H1 (cell line): ENCODE measurements around the gene ACACB. TPM values are rescaled to one million over a fixed set of nuclear protein-coding genes. Genes with fewer than 3 reads are reported as not detected.

ENCODE experiments used
- CTCF ChIA-PET: fragments of 300-600 bp; sonication (Branson Sonifier 250); formaldehyde crosslinking; loops from one replicate; lab custom pipeline; 2021; ENCODE audit not compliant: partially characterized antibody; lab: Charles Lee
- POLR2A ChIA-PET: fragments of 300-600 bp; sonication (Branson Sonifier 250); formaldehyde crosslinking; loops from one replicate; lab custom pipeline; 2021; ENCODE audit warnings: inconsistent platforms; ENCODE audit not compliant: partially characterized antibody; lab: Charles Lee
- DNase-seq, 2 experiments: peaks; one replicate each; pipeline versions ENCODE4 v3.0.0 to v3.0.0-alpha.2; 2010 to 2022; ENCODE audit warnings: low spot score in 2 of 2, low read depth in 1 of 2, mixed read lengths in 1 of 2
- FAIRE-seq: peaks from 2 replicates; lab custom pipeline; 2011; peaks lifted over from hg19 to GRCh38; lab: Jason Lieb, UNC
- H2AFZ ChIP-seq: 2 replicates; pipeline ENCODE4 v1.8.1; 2012; ENCODE audit warnings: low read length, inconsistent platforms
- H2AK5ac ChIP-seq: 2 replicates; pipeline ENCODE4 v1.6.1; 2013; ENCODE audit warnings: low read depth, low read length
- H2BK120ac ChIP-seq: replicated peaks from 2 replicates; pipeline ENCODE3; 2013; ENCODE audit warnings: low read depth, low read length, inconsistent platforms
- H2BK12ac ChIP-seq: 2 replicates; pipeline ENCODE4 v1.6.1; 2013; ENCODE audit warnings: low read depth, low read length
- H2BK15ac ChIP-seq: 2 replicates; pipeline ENCODE4 v1.6.1; 2013; ENCODE audit warnings: low read length
- H2BK20ac ChIP-seq: 2 replicates; pipeline ENCODE4 v1.6.1; 2013; ENCODE audit warnings: low read length
- H2BK5ac ChIP-seq: 2 replicates; pipeline ENCODE4 v1.6.1; 2013; ENCODE audit warnings: low read depth, low read length
- H3K14ac ChIP-seq: 2 replicates; pipeline ENCODE4 v1.6.1; 2013; ENCODE audit warnings: inconsistent platforms; ENCODE audit not compliant: insufficient read length
- H3K18ac ChIP-seq: 2 replicates; pipeline ENCODE4 v1.6.1; 2013; ENCODE audit warnings: low read length; ENCODE audit errors: extremely low read depth
- H3K23ac ChIP-seq: 2 replicates; pipeline ENCODE4 v1.6.1; 2013; ENCODE audit warnings: inconsistent platforms; ENCODE audit not compliant: insufficient read length
- H3K23me2 ChIP-seq: 2 replicates; pipeline ENCODE4 v1.6.1; 2013; ENCODE audit warnings: low read depth, low read length
- H3K27ac ChIP-seq: 2 replicates; pipeline ENCODE4 v1.6.1; 2011; ENCODE audit warnings: low read depth, low read length, inconsistent platforms
- H3K27me3 ChIP-seq, 4 experiments: replicated peaks in 1 of 4; 1 replicate in 1 of 4; 2 replicates in 3 of 4; pipeline versions ENCODE4 v1.6.1 to v1.8.1; 2011 to 2013; ENCODE audit warnings: low read length in 3 of 4, mild to moderate bottlenecking in 3 of 4, inconsistent platforms in 2 of 4, mixed read lengths in 2 of 4, moderate library complexity in 1 of 4; ENCODE audit not compliant: control insufficient read depth in 3 of 4, insufficient read depth in 3 of 4; ENCODE audit errors: extremely low read depth in 1 of 4
- H3K36me3 ChIP-seq, 4 experiments: 2 replicates each; pipeline versions ENCODE4 v1.6.1 to v1.8.1; 2011 to 2013; ENCODE audit warnings: mild to moderate bottlenecking in 4 of 4, low read length in 3 of 4, moderate library complexity in 2 of 4, control low read depth in 1 of 4, inconsistent platforms in 1 of 4; ENCODE audit not compliant: insufficient read depth in 4 of 4, control insufficient read depth in 2 of 4
- H3K4ac ChIP-seq: replicated peaks from 2 replicates; pipeline ENCODE3; 2013; ENCODE audit warnings: low read length, low read depth, mixed read lengths, inconsistent platforms; ENCODE audit not compliant: insufficient read length
- H3K4me1 ChIP-seq, 4 experiments: replicated peaks in 1 of 4; 1 replicate in 1 of 4; 2 replicates in 3 of 4; pipeline versions ENCODE4 v1.6.1 to v1.8.1; 2011 to 2013; ENCODE audit warnings: low read length in 3 of 4, inconsistent platforms in 2 of 4, mixed read lengths in 1 of 4; ENCODE audit not compliant: insufficient read depth in 4 of 4, control insufficient read depth in 3 of 4
- H3K4me2 ChIP-seq, 2 experiments: 2 replicates each; pipeline versions ENCODE4 v1.6.1 to v1.8.1; 2011 to 2013; ENCODE audit warnings: low read depth in 2 of 2, low read length in 2 of 2, control low read depth in 1 of 2, inconsistent platforms in 1 of 2, mild to moderate bottlenecking in 1 of 2; ENCODE audit not compliant: insufficient read depth in 1 of 2
- H3K4me3 ChIP-seq, 4 experiments: fragments of 200-600, 300-600 bp in 1 of 4; sonication (generic), shearing (Covaris generic), sonication (Bioruptor Twin) in 1 of 4; 2 replicates each; pipeline versions ENCODE4 v1.5.1 to v1.8.1; 2011 to 2016; ENCODE audit warnings: low read length in 4 of 4, low read depth in 3 of 4, control low read depth in 2 of 4, inconsistent platforms in 2 of 4, mild to moderate bottlenecking in 2 of 4, mixed read lengths in 1 of 4, moderate library complexity in 1 of 4; ENCODE audit not compliant: insufficient read depth in 2 of 4; ENCODE audit errors: extremely low read depth in 1 of 4
- H3K56ac ChIP-seq: replicated peaks from 2 replicates; pipeline ENCODE3; 2013; ENCODE audit warnings: low read depth, mild to moderate bottlenecking, mixed read lengths, low read length, inconsistent platforms; ENCODE audit not compliant: insufficient read length
- H3K79me1 ChIP-seq: 2 replicates; pipeline ENCODE4 v1.6.1; 2013; ENCODE audit warnings: low read depth, low read length, control low read depth
- H3K79me2 ChIP-seq, 2 experiments: 2 replicates each; pipeline versions ENCODE4 v1.6.1 to v1.8.1; 2012 to 2013; ENCODE audit warnings: low read length in 2 of 2, mild to moderate bottlenecking in 2 of 2, inconsistent platforms in 1 of 2; ENCODE audit not compliant: insufficient read depth in 2 of 2, control insufficient read depth in 1 of 2
- H3K9ac ChIP-seq, 4 experiments: replicated peaks in 1 of 4; 1 replicate in 1 of 4; 2 replicates in 3 of 4; pipeline versions ENCODE4 v1.6.1 to v1.8.1; 2011 to 2013; ENCODE audit warnings: low read depth in 3 of 4, low read length in 3 of 4, control low read depth in 2 of 4, mild to moderate bottlenecking in 2 of 4, moderate library complexity in 2 of 4, inconsistent platforms in 1 of 4; ENCODE audit errors: extremely low read depth in 1 of 4
- H3K9me3 ChIP-seq, 2 experiments: 2 replicates each; pipeline versions ENCODE4 v1.6.1 to v1.8.1; 2012 to 2013; ENCODE audit warnings: mild to moderate bottlenecking in 2 of 2, moderate library complexity in 2 of 2, control low read depth in 1 of 2, inconsistent platforms in 1 of 2, low read depth in 1 of 2, low read length in 1 of 2, mixed read lengths in 1 of 2; ENCODE audit not compliant: insufficient read depth in 2 of 2
- H4K20me1 ChIP-seq, 2 experiments: replicated peaks in 1 of 2; 2 replicates each; pipeline versions ENCODE3 to v1.8.1; 2011 to 2013; ENCODE audit warnings: inconsistent platforms in 2 of 2, low read length in 2 of 2, mild to moderate bottlenecking in 1 of 2; ENCODE audit not compliant: insufficient read depth in 2 of 2, control insufficient read depth in 1 of 2
- H4K5ac ChIP-seq: 2 replicates; pipeline ENCODE4 v1.6.1; 2013; ENCODE audit warnings: low read length, low read depth, mixed read lengths, inconsistent platforms; ENCODE audit not compliant: insufficient read length
- H4K8ac ChIP-seq: 2 replicates; pipeline ENCODE4 v1.8.0; 2013; ENCODE audit warnings: mild to moderate bottlenecking, moderate library complexity, low read length, inconsistent platforms; ENCODE audit not compliant: insufficient read depth; ENCODE audit errors: extremely low read depth
- H4K91ac ChIP-seq: replicated peaks from 2 replicates; pipeline ENCODE3; 2013; ENCODE audit warnings: low read length, mixed read lengths, inconsistent platforms; ENCODE audit not compliant: insufficient read length
- ATF3 ChIP-seq: IDR thresholded peaks from 2 replicates; pipeline ENCODE4 v1.6.1; 2011; ENCODE audit warnings: low read depth, mild to moderate bottlenecking, low read length; ENCODE audit not compliant: insufficient read depth
- BACH1 ChIP-seq: IDR thresholded peaks from 2 replicates; pipeline ENCODE4 v1.6.1; 2012; ENCODE audit warnings: low read length, improper control_type of control experiment
- BCL11A ChIP-seq, 2 experiments: IDR thresholded peaks; one replicate each; pipeline ENCODE4 v1.6.1; 2011; ENCODE audit warnings: low read depth in 2 of 2, low read length in 2 of 2, mild to moderate bottlenecking in 2 of 2
- CEBPB ChIP-seq: IDR thresholded peaks from 2 replicates; pipeline ENCODE4 v1.6.1; 2012; ENCODE audit warnings: low read depth, low read length
- EZH2 ChIP-seq: fragments of 200-600 bp; sonication (generic); IDR thresholded peaks from 2 replicates; pipeline ENCODE4 v1.7.1; 2012; ENCODE audit warnings: low read depth, mild to moderate bottlenecking, moderate library complexity, low read length, inconsistent platforms; ENCODE audit not compliant: severe bottlenecking
- GABPA ChIP-seq: IDR thresholded peaks from 2 replicates; pipeline ENCODE4 v1.6.1; 2011; ENCODE audit warnings: mild to moderate bottlenecking, low read length, moderate library complexity, borderline replicate concordance; ENCODE audit not compliant: insufficient read depth
- HDAC6 ChIP-seq: IDR thresholded peaks from one replicate; pipeline ENCODE4 v1.7.1; 2012; ENCODE audit warnings: low read depth, mild to moderate bottlenecking, inconsistent platforms, low read length, moderate library complexity
- KDM4A ChIP-seq: IDR thresholded peaks from one replicate; pipeline ENCODE4 v1.7.1; 2012; ENCODE audit warnings: low read depth, mild to moderate bottlenecking, moderate library complexity, low read length, inconsistent platforms; ENCODE audit not compliant: severe bottlenecking
- NRF1 ChIP-seq: IDR thresholded peaks from 2 replicates; pipeline ENCODE4 v1.6.1; 2011; ENCODE audit warnings: mild to moderate bottlenecking, low read depth, low read length, improper control_type of control experiment
- RXRA ChIP-seq: IDR thresholded peaks from 2 replicates; pipeline ENCODE4 v1.6.1; 2011; ENCODE audit warnings: low read depth, mild to moderate bottlenecking, low read length, moderate library complexity; ENCODE audit not compliant: insufficient read depth
- SIN3A ChIP-seq, 2 experiments: IDR thresholded peaks in 1 of 2; conservative IDR thresholded peaks in 1 of 2; 2 replicates each; pipeline ENCODE4 v1.6.1; 2011 to 2012; ENCODE audit warnings: low read length in 2 of 2, improper control_type of control experiment in 1 of 2, low read depth in 1 of 2, mild to moderate bottlenecking in 1 of 2
- TBP ChIP-seq: IDR thresholded peaks from 2 replicates; pipeline ENCODE4 v1.6.1; 2011; ENCODE audit warnings: low read depth, low read length, improper control_type of control experiment
- WGBS, 2 experiments: shearing (Covaris generic) in 1 of 2; methylation state at CpG; one replicate each; pipeline versions ENCODE4 v1.1.6 to v1.1.7; 2013 to 2015; ENCODE audit warnings: low lambda C conversion rate in 2 of 2, mixed read lengths in 2 of 2, inconsistent platforms in 1 of 2, low coverage in 1 of 2, missing lambda C conversion rate in 1 of 2; ENCODE audit not compliant: insufficient replicate concordance in 2 of 2, insufficient coverage in 1 of 2, insufficient read length in 1 of 2; ENCODE audit errors: extremely low coverage in 1 of 2, missing lambda C conversion rate in 1 of 2; 5-methylcytosine and 5-hydroxymethylcytosine counted together
- polyA plus RNA-seq, 7 experiments: library from polyadenylated mRNA; depleted of rRNA in 3 of 7; stranded (reverse) in 5 of 7; unstranded in 2 of 7; fragments of >200 nt in 5 of 7; fragments of 200-250 nt in 2 of 7; gene quantifications; 1 replicate in 5 of 7; 2 replicates in 1 of 7; 4 replicates in 1 of 7; pipeline versions ENCODE4 v1.2.1 to v1.2.3, GENCODE V29; 2011 to 2013; ENCODE audit warnings: missing spikeins in 2 of 7, mixed read lengths in 2 of 7
- total RNA-seq: library from RNA; stranded (reverse); fragmentation: NEBNext Ultra II Directional; extraction: Animal tissue kit (Norgen Biotek cat#: 25700); gene quantifications from 2 replicates; pipeline ENCODE4 v1.2.1, GENCODE V29; 2021

Gene ACACB
- total and polyA plus RNA-seq, 2 of the 8 experiments (the other 6 are each of a cell fraction or from before 2014, with no cell fraction given): 5.8 to 15.3 TPM

- no peaks in the 10 kb centered on the region for H3K23me2 ChIP-seq
- FAIRE-seq (no peak), DNase-seq (no peak)
- no peak overlapping the region for H2BK120ac ChIP-seq
- no peak overlapping the region for H3K4me2 ChIP-seq
- ChIA-PET POLR2A (no interaction called here), CTCF (interaction anchor here (0.5 to 5.3 kb wide), 6 partner anchors 10 to 711 kb away, joined by 3 to 22 read pairs (median 4); no protein-coding TSS in a partner anchor)
- no peak overlapping the region for H2AK5ac ChIP-seq
- no peaks in the 10 kb centered on the region for H3K4me1 ChIP-seq
- no peak overlapping the region for H3K18ac ChIP-seq
- H4K8ac ChIP-seq: no peak overlapping the region
- peaks cover 0 to 14% (median 4%) of the 10 kb centered on the region in 4 experiments; a peak in 5 of 8 replicates for H3K36me3 ChIP-seq
- H3K79me1 ChIP-seq: no peaks in the 10 kb centered on the region
- no peak overlapping the region for H3K4ac ChIP-seq
- H2BK12ac ChIP-seq: no peak overlapping the region
- no peak overlapping the region for H2BK15ac ChIP-seq
- H4K91ac ChIP-seq: no peak overlapping the region
- 91% methylated on average over 15 of the region's 15 CpGs; no CpG with 5 or more reads in 1 of the 2 experiments for WGBS, 2 experiments
- H2AFZ ChIP-seq: no peak overlapping the region
- H4K20me1 ChIP-seq: peaks cover 0 to 1% of the 10 kb centered on the region in 2 experiments
- H3K79me2 ChIP-seq: no peaks in the 10 kb centered on the region
- H3K4me3 ChIP-seq: no peak overlapping the region
- no peak overlapping the region for H3K23ac ChIP-seq
- H4K5ac ChIP-seq: no peak overlapping the region
- no peaks in the 10 kb centered on the region for H3K9me3 ChIP-seq
- H3K14ac ChIP-seq: no peak overlapping the region
- H3K27me3 ChIP-seq: no peaks in the 10 kb centered on the region
- no peak overlapping the region for H2BK5ac ChIP-seq
- H3K27ac ChIP-seq: no peak overlapping the region
- no peak overlapping the region for H3K9ac ChIP-seq
- no peak overlapping the region for H3K56ac ChIP-seq
- no peak overlapping the region for H2BK20ac ChIP-seq
- TF ChIP-seq RXRA (no peak), GABPA (no peak), EZH2 (no peak), KDM4A (no peak), HDAC6 (no peak), BACH1 (no peak), NRF1 (no peak), SIN3A (conservative IDR thresholded peaks at IDR 0.05 in 1 of 2, IDR thresholded peaks at IDR 0.05 in 1 of 2; ENCODE audit: low read depth in 1 of 2, low read length in 2 of 2) (no peak), CEBPB (no peak), ATF3 (no peak), BCL11A (IDR thresholded peaks at IDR 0.05; ENCODE audit: low read depth in 2 of 2, low read length in 2 of 2) (no peak), TBP (no peak)
Observed at GRCh38 chr12:109246221-109246620, 129.8 kb downstream of the ACACB start.
